CD4-positive, alpha-beta T cell treated with Interleukin-2 at 100 ng/mL for 4 hours (primary cell): ENCODE measurements around the gene DCLRE1B.

Experiments
- DNase-seq: peaks from one replicate; pipeline ENCODE4 v3.0.0-alpha.2; 2020; ENCODE audit warnings: low spot score

Gene DCLRE1B

DNA sequence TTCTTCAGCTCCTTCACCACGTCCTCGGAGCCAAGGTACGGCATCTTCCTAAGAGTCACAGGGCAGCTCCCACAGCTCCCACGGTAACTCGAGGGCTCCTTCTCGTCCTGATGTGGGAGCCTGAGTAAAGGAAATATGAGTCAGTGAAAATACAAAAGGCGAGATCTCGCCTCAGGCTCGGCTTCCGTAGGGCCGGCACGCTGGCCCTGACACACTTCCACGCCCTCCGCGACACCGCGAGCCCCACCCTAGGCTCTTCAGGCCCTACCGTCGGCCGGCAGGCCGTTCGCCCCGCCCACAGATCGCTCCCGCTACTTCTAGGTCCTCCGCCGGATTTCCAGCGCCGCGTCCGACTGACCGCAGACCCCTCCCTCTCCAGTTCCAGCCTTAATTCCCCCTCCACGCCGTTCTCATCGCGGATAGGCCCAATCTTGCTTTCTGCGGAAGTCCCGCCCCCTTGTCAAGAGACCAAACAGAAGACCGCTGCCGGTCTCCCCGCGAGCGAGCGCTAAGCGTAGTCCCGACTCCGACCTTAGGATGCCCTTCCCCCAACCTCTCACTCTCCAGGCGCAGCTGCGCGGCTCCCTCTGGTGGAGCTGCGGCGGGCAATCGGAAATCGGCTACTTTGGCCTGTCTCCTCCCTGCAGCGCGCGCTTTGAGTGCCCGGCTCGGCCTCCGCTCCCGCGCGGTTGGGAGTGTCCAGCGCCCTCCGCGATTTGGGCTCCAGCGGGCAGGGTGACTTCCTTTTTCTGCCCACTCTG lies at the start of gene DCLRE1B, which contains the start of gene AP4B1:
Gene DCLRE1B, plus strand, starts transcription at position 653 of the 761 bp plus-strand sequence. CDS start 261 bp downstream, outside the sequence.
Gene AP4B1, minus strand, starts transcription at position 126 of the 761 bp plus-strand sequence. Its CDS starts 82 bp downstream, at position 44.
- DNase-seq, result peak; percentile 99

DNA sequence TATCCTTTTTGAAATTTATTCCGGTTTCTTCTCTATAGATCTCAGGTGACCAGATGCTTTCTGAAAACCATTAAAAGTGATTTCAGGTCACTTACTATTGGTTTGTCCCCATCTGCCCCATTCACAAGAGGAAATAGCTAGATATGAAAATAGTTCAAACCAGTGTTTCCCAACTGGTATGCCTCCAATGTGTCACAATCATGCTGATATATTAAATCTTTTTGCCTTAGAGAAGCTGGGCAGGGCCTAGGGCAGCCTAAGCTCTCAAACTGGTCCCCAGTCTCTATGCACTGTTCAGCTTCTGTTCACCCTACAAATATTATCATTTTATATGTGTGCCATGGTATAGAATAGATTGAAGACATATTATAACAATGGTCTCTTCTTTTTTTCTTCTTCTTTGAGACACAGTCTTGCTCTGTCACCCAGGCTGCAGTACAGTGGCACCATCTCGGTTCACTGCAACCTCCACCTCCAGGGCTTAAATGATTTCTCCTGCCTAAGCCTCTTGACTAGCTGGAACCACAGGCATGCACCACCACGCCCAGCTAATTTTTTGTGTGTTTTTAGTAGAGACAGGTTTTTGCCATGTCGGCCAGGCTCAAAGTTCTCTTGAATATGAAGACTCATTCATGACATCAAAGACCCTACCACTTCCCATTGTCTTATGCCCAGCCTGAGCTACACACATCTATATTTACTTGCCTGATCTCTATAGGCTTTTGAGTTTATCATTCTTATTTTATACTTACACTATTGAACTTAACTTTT lies 49.3 kb upstream of the DCLRE1B start:
- DNase-seq, result no peak

DNA sequence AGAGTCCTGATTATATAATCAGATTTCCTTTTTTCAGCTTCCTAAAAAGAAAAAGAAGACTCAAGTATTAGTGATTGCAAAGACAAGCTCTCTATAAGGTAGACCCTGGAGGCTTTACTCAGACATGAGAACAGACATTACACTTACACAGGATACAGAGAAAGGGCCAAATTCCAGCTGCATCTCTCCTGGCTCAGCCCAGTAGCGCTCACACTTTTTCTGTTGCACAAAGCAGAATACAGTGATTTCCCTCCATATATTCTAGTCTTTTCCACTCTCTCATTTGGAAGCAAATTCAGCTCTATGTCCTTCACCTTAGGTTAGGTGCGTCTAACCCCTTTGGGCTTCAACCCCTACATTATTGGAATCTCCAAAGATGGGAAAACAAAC lies 48.7 kb upstream of the DCLRE1B start:
- no peak for DNase-seq

DNA sequence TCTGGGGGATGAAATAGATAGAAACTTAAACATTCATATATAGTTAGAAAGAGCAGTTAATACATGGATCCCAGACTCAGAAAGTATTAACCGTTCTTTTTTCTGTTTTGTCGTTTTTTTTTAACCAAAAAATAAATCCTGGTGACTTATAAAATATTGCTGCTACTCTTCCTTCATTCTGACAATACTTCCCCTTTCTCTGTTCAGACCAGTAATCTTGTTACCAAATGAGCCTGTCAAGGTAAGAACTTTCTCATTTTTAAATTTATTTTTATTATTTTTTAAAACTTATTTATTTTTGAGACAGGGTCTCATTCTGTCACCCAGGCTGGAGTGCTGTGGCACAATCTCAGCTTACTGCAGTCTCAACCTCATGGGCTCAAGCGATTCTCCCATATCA lies 47.4 kb upstream of the DCLRE1B start:
- DNase-seq, result no peak

DNA sequence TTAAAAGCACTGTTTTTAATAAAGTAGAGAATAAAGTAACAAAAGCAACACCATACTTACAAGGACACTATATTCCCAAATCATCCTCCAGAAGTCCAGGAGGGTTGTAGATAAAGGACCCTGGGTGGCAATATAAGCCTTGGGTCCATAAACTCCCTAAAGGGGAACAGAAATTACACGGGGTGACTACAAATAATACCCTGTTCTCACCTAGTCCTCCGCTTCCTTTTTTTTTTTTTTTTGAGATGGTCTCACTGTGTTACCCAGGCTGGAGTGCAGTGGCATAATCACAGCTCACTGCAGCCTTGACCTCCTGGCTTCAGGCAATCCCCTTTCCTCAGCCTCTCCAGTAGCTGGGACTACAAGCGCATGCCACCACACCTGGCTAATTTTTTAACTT lies 46.7 kb upstream of the DCLRE1B start:
- DNase-seq, result no peak

DNA sequence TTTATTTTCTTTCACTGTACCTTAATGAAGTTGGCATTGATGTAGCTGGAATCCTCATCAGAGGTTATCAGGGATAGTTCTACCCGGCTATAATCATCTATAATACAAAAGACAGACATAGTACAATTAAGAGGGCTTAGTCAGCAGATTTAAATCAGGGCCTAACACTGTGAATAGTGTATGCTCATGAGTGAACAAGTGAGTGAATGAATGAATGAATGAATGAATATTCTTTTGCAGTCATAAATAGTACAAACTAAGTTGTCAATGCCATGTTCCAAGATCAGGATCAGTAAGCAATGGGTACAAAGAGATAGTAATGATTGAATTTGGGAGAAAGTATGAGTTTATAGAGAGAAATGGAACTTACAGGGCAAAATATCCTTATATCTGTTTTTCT lies 46.1 kb upstream of the DCLRE1B start:
- no peak for DNase-seq

DNA sequence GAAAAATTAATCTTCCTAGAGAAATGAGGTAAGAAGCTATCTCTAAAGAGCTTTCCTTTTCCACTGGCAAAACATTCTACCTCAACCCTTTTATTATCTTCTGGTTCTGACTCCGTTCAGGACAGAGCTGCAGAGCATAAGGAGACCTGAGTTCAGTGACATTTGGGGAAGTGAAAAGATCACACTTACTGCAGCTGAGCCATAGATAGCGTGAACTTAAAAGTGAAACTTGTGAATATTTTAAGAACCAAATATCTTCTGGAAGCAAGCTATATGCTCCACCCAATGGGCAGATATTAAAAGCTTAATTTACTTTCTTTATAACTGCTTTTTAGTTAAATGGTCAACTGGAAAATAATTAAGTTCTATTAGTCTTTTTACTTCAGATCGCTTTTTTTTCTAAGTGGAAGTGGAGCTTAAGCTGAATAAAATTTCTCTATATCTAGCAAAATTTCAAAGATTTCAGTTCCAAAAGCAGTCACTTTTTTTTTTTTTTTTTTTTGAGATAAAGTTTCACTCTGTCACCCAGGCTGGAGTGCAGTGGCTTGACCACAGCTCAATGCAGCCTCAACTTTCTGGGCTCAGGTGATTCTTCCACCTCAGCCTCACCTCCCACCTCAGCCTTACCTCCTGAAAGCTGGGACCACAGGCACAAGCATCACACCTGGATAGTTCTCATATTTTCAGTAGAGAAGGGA lies 45.5 kb upstream of the DCLRE1B start:
- no peak for DNase-seq

DNA sequence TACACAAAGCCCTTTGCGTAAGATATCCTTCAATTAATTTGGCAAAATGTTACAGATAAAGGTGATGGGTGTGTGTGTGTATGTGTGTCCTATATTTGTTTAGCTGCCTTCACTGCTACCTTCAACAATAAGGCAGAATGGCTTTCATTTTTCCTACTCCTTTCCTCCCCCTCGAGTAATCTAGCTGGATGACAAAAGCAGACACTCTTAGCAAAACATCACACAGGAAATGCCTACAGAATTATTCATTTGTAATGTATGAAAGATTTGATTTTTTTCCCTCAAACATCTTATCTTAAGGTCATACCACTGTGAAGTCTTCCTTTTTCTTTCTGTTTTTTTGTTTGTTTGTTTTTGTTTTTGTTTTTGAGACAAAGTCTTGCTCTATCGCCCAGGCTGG lies 44.2 kb upstream of the DCLRE1B start:
- no peak for DNase-seq

DNA sequence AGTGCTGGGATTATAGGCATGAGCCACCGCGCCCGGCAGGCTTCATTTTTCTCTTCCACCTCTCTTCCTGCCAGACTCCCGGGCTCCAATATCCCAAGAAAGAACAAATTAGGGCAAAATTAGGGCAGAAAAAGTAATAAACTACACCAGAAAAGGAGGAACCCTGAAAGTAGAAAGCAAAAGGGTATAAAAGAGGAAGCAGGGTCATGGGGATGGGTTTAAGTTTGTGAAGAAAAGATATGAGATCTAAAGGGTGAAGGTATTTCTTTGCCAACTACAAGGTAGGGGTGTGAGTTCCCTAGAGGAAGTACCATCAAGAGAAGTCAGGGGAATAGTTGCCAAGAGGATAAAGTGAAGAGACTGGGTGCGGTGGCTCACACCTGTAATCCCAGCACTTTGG lies 43.5 kb upstream of the DCLRE1B start:
- no peak for DNase-seq

DNA sequence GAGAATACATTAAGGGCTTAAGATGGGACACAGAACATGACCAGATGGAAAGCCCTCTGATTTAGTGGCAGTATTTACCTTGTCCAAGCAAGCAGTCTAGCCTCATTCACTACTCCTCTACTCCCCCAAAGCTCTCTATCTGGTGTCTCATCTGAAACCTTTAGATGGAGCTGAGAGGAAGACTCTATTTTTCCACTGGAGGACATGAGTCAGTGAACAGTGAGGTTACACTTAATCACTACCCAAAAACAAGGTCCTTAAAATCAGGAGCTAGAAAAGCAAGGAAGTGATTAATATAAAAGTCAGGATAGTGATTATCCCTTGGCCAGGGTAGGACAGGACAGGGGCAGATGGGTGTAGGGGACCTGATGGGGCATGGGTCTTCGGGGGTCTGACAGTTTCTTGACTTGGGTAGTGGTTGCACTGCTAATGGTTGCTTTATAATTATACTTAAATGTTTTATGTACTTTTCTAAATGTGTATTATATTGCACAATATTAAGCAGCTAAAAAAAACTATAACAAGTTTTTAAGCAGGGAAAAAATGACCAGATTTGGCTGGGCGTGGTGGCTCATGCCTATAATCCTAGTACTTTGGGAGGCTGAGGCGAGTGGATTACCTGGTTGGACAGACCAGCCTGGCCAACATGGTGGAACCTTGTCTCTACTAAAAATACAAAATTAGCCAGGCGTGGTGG lies 36.6 kb upstream of the DCLRE1B start:
- DNase-seq, result peak; percentile 39

DNA sequence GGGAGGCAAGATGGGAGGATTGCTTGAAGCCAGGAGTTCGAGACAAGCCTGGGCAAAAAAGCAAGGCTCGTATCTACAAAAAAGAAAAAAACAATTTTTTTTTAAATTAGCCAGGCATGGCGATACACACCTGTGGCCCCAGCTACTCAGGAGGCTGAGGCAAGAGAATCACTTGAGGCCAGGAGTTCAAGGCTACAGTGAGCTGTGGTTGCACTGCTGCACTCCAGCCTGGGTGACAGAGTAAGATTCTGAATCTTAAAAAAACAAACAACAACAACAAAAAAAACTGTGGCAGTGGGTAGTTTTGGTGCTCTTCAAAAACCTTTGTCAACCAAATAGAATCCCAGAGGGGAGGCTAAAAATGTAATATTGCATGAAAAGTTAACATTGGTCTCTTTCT lies 34.3 kb upstream of the DCLRE1B start:
- DNase-seq, result no peak

DNA sequence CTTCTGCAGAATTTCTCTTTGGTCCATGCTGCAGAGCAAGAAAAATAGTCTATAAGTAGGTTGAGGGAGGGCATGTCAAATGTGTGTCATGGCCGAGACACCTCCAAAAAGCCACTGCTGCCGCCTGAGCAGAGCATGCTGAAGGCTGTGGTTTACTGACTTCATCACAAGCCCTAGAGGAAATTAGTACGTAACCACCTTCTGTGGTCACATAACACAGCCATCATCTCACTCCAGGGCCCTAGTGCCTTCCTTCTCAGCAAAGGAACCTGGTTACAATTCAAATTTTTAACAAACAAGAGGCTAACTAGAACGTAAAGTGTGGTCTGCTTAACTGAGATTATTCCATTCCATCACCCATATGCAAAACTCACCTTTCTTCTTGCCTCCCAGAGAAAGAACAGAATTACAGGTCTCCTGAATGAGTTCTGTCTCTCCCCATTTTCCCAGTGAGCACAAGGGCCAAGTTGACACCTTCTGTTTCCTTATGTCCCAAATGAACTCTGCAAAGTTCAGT lies 33.5 kb upstream of the DCLRE1B start, which contains the start of gene PTPN22:
Gene PTPN22, minus strand, starts transcription at position 116 of the 517 bp plus-strand sequence.
- DNase-seq, result peak; percentile 90

DNA sequence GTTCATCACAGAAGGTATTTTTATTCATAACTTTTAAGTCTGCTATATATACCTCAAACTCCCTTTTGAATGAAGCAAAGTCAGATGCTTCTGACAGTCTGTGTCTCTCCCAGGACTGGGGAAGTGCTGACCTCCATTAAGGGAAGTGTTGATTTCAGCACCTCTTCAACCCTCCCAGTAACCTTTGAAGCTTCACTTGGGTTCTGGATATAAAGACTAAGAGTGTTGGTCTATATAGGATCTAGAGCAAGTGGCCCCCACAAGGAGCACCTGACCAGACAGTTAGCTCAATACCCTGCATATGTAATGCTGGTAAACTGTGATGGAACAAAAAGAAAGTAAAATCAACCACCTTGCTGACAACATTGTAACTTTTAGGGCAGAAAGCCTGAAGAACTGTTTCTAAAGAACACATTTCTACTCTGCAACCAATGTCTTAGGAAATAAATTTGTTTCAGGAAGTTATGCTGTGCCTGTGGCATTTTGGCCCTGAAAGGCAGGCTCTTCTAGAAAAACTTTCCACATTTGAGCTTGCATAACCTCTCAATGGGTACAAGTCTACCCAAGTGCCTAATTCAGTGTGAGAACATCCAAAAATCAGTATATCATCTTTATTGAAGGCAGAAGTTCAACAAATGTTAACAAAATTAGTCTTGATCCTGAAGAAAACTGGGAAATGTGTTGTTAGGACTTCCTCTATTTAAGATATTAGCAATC lies 32.7 kb upstream of the DCLRE1B start:
- DNase-seq, result no peak

DNA sequence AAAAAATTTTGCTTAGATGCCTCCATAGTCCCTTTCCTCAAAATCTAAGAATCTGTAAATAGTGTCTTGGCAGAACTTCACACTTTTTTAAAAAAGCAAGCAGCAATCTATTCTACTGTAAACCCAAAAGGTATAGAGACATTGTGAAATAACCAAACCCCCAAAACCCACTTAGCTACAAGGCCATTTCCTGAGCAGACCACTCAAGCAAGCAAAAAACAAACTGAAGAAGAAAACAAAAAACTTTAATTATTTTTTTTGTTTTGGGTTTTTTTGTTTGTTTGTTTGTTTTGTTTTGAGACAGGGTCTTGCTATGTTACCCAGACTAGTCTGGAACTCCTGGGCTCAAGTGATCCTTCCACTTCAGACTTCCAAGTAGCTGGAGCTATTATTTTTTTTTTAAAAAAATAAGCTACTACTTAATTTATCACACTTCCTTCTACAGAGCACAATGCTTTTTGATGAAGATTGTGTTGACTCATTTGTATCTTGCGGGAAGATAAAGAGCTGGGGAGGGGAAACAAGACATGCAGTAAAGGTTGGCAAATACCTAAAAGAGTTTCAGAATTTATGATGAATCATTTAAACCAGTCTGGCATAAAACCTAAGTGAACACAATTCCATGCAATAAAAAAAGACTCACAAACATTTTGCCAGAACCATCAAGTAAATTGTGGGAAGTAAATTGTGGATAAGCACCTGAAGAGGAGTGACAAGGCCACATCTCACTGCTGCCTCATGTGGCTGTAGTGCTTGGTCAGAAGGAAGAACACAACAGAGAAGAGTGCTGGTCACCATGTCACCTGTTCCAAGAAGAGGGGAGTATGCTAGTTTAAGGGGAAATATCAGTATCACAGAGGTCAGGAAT lies 30.9 kb upstream of the DCLRE1B start:
- peak; percentile 70 for DNase-seq

DNA sequence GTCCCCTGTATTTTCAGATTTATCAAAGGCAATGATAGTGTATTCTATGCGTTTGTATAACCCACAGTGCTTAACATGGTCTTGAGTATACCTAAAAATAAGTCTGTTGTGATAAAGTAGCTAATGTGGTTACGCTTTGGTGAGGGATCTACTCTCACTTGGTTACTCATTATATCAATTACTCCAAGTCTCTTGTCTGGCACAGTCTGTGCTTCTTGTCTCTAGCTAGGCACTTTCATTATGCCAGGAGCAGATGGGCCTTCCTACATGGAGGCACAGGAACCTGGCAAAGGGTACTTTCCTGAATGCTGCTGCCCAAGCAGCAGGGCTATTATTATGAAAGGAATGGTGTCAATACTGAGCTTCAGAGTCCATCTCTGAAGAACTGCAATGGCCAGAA lies 29.4 kb upstream of the DCLRE1B start:
- no peak for DNase-seq

DNA sequence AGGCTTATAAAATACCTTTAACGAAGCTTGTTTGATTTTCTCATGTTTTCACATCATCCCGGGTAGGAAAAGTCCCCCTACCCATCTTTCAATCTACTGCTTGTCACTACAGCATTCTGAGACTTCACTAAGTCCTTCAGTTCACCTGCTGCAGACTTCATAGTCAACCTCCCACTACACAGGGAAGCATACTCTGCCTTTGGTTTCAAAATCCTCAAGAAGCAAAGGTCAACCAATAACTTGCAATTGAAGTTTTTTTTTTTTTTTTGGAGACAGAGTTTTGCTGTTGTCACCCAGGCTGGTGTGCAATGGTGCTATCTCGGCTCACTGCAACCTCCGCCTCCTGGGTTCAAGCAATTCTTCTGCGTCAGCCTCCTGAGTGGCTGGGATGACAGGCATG lies 28.9 kb upstream of the DCLRE1B start:
- DNase-seq, result no peak

DNA sequence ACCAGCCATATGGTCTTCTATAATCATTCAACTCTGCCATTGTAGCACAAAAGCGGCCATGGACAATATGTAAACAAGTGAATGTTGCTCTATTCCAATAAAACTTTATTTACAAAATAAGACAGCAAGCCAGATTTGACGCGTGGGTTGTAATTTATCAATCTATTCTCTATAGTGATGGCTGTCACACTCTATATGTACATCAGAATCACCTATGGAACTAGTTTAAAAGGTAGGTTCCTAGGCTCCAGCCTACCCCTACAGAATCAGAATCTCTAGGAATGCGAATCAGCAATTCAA lies 25.4 kb upstream of the DCLRE1B start:
- no peak for DNase-seq

DNA sequence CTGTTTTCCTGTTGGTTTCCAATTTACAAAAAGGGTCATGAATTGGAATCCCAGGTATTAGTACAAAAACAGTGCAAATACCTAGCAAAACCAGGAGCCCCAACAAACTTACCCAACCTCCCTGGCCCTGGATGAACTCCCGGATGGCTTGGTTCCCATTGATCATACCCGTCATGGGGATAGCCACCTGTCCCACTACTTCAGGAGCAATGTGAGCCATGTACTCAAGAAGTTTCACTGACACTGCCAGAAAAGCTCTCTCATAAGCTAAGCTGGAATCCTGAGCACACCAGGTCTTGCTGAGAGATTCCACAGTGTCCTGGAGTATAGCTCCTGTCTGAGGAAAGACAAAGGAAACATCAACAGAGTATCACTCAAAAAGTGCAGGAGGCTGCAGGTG lies 23.5 kb upstream of the DCLRE1B start:
- DNase-seq, result no peak

DNA sequence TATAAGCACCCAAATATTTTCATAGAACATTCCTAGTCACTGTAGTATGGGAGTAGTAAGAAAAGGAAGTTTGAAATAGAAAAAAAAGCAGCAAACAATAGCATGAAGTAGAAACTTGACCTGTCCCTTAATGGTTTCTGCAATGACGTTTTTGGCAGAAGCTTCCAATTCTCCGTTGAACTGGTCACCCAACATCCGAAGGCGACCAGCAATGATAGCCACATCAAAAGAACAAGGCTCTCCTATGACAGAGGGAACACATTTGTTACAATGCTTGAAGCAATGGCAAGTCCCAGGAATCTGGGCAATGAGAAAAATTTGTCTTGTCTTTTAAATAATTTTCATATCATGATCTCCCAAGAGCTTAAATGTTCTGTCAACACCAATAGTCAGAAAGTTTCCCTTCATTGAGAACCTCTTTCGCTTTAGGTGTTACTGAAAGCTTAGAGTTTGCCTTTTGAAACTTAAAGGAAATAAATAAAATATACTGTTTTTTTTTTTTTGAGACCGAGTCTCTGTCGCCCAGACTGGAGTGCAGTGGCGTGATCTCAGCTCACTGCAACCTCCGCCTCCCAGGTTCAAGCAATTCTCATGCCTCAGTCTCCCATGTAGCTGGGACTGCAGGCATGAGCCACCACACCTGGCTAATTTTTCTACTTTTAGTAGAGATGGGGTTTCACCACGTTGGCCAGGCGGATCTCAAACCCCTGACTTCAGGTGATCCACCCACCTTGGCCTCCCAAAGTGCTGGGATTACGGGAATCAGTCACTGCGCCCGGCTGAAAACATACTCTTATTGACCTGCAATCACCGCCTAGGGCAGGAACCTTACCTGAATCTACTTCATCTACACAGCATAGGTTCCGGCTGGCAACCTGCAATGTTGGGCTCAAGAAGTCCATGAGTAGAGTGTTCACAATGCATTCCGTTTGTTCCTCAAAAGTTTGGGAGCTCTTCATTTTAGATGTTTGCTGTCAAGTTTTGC lies 18.4 kb upstream of the DCLRE1B start:
- DNase-seq, result no peak
